K562 (cell line): ENCODE measurements around the gene SLC4A2. TPM values are rescaled to one million over a fixed set of nuclear protein-coding genes. Genes with fewer than 3 reads are reported as not detected.

Experiments used
- CBX2 ChIP-seq: fragments of 200-600 bp; sonication (generic); IDR thresholded peaks from one replicate; pipeline ENCODE4 v1.6.1; 2012; ENCODE audit warnings: mild to moderate bottlenecking, low read length, inconsistent platforms; ENCODE audit not compliant: insufficient read depth, poor library complexity, severe bottlenecking
- CSDE1 ChIP-seq, 2 experiments: fragments of 450-650 bp; IDR thresholded peaks; 2 replicates each; pipeline ENCODE4 v1.6.1; 2016; ENCODE audit warnings: mild to moderate bottlenecking in 1 of 2
- DIDO1 ChIP-seq: fragments of 450-650 bp; IDR thresholded peaks from 2 replicates; pipeline ENCODE4 v1.6.1; 2016; ENCODE audit warnings: low read depth, missing biosample characterization, missing genetic modification characterization
- ESRRB ChIP-seq: fragments of 250-450 bp; sonication (Bioruptor Pico); IDR thresholded peaks from 2 replicates; pipeline ENCODE4 v1.5.0; 2020; ENCODE audit warnings: mild to moderate bottlenecking, moderate library complexity, borderline replicate concordance
- GTF2E2 ChIP-seq: fragments of 200-800 bp; sonication (Bioruptor generic); IDR thresholded peaks from 2 replicates; pipeline ENCODE4 v1.6.1; 2016; ENCODE audit warnings: missing genetic modification characterization, missing compliant biosample characterization
- MAZ ChIP-seq, 2 experiments: fragments of 450-650 bp in 1 of 2; sonication (generic) in 1 of 2; formaldehyde crosslinking; IDR thresholded peaks in 1 of 2; conservative IDR thresholded peaks in 1 of 2; 2 replicates each; pipeline versions ENCODE4 v1.4.0 to v1.5.0; 2020; ENCODE audit warnings: mild to moderate bottlenecking in 1 of 2, missing genetic modification reagents in 1 of 2
- MBD2 ChIP-seq: sonication (generic); IDR thresholded peaks from 2 replicates; pipeline ENCODE4 v1.6.1; 2016; ENCODE audit warnings: low read depth, borderline replicate concordance
- MCM5 ChIP-seq: fragments of 450-650 bp; IDR thresholded peaks from 2 replicates; pipeline ENCODE4 v1.6.1; 2016; ENCODE audit warnings: low read depth
- PURB ChIP-seq: sonication (generic); formaldehyde crosslinking; IDR thresholded peaks from 2 replicates; pipeline ENCODE4 v1.9.0; 2021; ENCODE audit warnings: low read depth, mild to moderate bottlenecking, missing genetic modification reagents
- RBM22 ChIP-seq: fragments of 200-400 bp; formaldehyde crosslinking; IDR thresholded peaks from 2 replicates; pipeline ENCODE4 v1.6.1; 2018; ENCODE audit warnings: low read length, low read depth; ENCODE audit not compliant: poor library complexity, severe bottlenecking
- RCOR1 ChIP-seq, 2 experiments: IDR thresholded peaks; 2 replicates each; pipeline ENCODE4 v1.6.1; 2012; ENCODE audit warnings: low read depth in 2 of 2, low read length in 2 of 2, borderline replicate concordance in 1 of 2, improper control_type of control experiment in 1 of 2
- SAP30 ChIP-seq: fragments of 200-600 bp; sonication (generic); IDR thresholded peaks from 2 replicates; pipeline ENCODE4 v1.6.1; 2012; ENCODE audit warnings: borderline replicate concordance, low read depth, mild to moderate bottlenecking, moderate library complexity, low read length, control low read depth, inconsistent platforms; ENCODE audit not compliant: insufficient read depth, poor library complexity, severe bottlenecking
- SIN3B ChIP-seq: fragments of 450-650 bp; IDR thresholded peaks from 2 replicates; pipeline ENCODE4 v1.6.1; 2017; ENCODE audit warnings: low read depth, mild to moderate bottlenecking, moderate library complexity
- ZNF699 ChIP-seq: fragments of 250-450 bp; sonication (Bioruptor Pico); IDR thresholded peaks from 2 replicates; pipeline ENCODE4 v1.8.0; 2021; ENCODE audit warnings: mild to moderate bottlenecking, moderate library complexity; ENCODE audit not compliant: insufficient replicate concordance
- ZZZ3 ChIP-seq: fragments of 450-650 bp; IDR thresholded peaks from 2 replicates; pipeline ENCODE4 v1.6.1; 2016; ENCODE audit warnings: antibody characterized with exemption, mild to moderate bottlenecking, moderate library complexity
- polyA plus RNA-seq, 8 experiments: library from polyadenylated mRNA; depleted of rRNA in 4 of 8; stranded (reverse) in 5 of 8; unstranded in 3 of 8; fragments of >200 nt; fragmentation: Nextera tagmentation in 2 of 8; fragmentation: Illumina TruSeq in 1 of 8; extraction: Ambion mirVana in 2 of 8; extraction: Trizol in 1 of 8; gene quantifications; 2 replicates each; pipeline versions ENCODE4 v1.2.1 to v1.2.3, GENCODE V29; 2011 to 2014; ENCODE audit warnings: inconsistent platforms in 1 of 8, missing spikeins in 1 of 8
- total RNA-seq, 7 experiments: library from RNA; depleted of rRNA in 6 of 7; stranded (reverse); fragments of >200 nt in 6 of 7; fragmentation: Illumina TruSeq in 2 of 7; extraction: Trizol in 2 of 7; gene quantifications; 2 replicates each; pipeline versions ENCODE4 v1.2.1 to v1.2.3, GENCODE V29; 2011 to 2021; ENCODE audit warnings: low replicate concordance in 1 of 7
- TF ChIP-seq, protein P1 (sequence below), 2 experiments: fragments of 450-650 bp; IDR thresholded peaks; 2 replicates each; pipeline ENCODE4 v1.6.1; 2016; ENCODE audit warnings: mild to moderate bottlenecking in 2 of 2, borderline replicate concordance in 1 of 2, low read depth in 1 of 2, moderate library complexity in 1 of 2
- TF ChIP-seq, protein P2 (sequence below): fragments of 450-650 bp; IDR thresholded peaks from 2 replicates; pipeline ENCODE4 v1.6.1; 2016; ENCODE audit warnings: low read depth, mild to moderate bottlenecking, moderate library complexity

Gene SLC4A2
- total and polyA plus RNA-seq, 9 of the 15 experiments (the other 6 are each of a cell fraction or from before 2014, with no cell fraction given), result 11.4 to 375 (median 130) TPM

DNA sequence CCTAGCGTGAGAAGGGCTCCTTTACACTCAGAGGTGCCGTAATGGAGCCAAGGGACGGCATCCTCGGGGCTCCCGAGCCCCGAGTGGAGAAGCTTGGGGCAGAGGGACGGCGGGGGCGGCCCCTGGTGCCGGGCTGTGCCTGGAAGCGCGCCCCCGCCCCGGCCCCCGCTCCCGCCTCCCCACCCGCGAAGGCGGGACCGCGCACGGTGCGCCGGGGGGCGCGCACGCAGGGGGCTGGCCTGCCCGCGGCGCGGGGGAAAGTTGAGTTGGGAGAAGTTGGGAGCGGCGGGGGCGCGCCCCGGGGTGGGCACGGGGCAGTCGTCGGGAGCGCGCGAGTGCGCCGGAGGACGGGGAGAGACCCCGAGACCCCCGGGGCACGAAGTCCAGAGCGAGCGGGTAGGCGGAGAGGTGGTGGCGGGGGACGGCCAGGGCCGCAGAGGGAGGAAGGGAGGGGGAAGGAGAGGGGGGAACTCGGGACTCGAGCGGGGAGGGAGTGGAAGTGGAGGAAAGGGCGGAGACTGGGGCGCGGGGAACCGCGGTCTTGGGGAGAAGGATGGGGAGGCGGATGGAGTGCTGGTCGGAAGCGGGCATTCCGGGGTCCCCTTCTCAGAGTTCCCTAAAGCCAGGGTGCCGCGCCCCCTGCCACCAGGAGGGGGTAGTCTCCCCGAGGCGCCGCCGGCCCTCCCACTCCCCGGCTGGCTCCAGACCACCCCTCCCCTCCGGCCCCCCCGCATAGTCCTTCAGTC, at the start of gene SLC4A2 (continued):
- TF ChIP-seq CSDE1 (IDR thresholded peaks at IDR 0.05) (no peak), SAP30 (peak; percentile 17), SIN3B (no peak), DIDO1 (tag) (no peak), GTF2E2 (tag) (peak; percentile 52; the same call in 1 of the 2 replicates), ZZZ3 (no peak), RCOR1 (IDR thresholded peaks at IDR 0.05; ENCODE audit: borderline replicate concordance in 1 of 2, low read depth in 2 of 2, low read length in 2 of 2) (no peak; a peak in 1 of 4 replicates), MCM5 (no peak), ESRRB (CRISPR knock-in tag) (no peak), MBD2 (no peak; the same call in 1 of the 2 replicates), MAZ (CRISPR knock-in tag; conservative IDR thresholded peaks at IDR 0.05 in 1 of 2, IDR thresholded peaks at IDR 0.05 in 1 of 2) (peak; percentile 99), ZNF699 (CRISPR knock-in tag) (no peak), PURB (CRISPR knock-in tag) (no peak), RBM22 (no peak), CBX2 (no peak)
- TF ChIP-seq, protein P1, sequence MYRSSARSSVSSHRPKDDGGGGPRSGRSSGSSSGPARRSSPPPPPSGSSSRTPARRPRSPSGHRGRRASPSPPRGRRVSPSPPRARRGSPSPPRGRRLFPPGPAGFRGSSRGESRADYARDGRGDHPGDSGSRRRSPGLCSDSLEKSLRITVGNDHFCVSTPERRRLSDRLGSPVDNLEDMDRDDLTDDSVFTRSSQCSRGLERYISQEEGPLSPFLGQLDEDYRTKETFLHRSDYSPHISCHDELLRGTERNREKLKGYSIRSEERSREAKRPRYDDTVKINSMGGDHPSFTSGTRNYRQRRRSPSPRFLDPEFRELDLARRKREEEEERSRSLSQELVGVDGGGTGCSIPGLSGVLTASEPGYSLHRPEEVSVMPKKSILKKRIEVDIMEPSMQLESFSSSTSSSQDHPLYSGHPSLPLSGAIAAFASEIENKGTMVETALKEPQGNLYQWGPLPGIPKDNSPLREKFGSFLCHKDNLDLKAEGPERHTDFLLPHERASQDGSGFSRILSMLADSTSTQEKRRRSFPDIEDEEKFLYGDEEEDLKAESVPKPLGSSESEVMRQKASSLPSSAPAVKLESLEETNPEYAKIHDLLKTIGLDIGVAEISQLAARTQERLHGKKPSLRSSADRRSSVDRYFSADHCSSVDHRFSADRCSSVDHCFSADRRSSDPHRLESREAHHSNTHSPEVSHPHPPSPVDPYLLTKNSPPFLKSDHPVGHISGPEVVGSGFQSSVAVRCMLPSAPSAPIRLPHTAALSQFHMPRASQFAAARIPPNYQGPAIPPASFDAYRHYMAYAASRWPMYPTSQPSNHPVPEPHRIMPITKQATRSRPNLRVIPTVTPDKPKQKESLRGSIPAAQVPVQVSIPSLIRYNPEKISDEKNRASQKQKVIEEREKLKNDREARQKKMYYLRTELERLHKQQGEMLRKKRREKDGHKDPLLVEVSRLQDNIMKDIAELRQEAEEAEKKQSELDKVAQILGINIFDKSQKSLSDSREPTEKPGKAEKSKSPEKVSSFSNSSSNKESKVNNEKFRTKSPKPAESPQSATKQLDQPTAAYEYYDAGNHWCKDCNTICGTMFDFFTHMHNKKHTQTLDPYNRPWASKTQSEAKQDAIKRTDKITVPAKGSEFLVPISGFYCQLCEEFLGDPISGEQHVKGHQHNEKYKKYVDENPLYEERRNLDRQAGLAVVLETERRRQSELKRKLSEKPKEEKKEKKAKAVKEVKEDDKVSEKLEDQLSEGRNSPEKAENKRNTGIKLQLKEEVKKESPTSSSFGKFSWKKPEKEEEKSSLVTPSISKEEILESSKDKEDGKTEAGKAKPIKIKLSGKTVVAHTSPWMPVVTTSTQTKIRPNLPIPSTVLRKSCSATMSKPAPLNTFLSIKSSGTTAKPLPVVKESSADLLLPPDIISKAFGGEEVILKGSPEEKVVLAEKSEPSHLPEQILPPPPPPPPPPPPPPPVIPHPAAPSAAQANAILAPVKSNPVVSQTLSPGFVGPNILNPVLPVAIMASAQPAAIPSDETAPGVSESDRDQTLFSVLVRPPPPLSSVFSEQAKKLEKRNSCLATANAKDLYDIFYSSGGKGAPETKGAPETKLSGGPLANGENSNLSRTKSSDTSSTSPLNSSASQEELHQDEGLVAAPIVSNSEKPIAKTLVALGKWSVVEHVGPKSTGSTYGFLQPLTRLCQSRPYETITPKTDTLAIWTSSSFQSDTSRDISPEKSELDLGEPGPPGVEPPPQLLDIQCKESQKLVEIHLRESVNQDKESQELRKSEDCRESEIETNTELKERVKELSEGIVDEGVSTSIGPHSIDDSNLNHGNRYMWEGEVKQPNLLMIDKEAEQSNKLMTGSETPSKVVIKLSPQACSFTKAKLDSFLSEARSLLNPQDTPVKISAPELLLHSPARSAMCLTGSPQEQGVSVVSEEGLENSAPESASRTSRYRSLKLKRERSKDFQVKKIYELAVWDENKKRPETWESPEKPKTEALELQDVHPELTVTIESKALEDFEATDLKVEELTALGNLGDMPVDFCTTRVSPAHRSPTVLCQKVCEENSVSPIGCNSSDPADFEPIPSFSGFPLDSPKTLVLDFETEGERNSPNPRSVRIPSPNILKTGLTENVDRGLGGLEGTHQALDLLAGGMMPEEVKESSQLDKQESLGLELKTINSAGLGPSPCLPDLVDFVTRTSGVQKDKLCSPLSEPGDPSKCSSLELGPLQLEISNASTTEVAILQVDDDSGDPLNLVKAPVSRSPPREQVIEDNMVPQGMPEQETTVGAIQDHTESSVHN (IDR thresholded peaks at IDR 0.05; ENCODE audit: borderline replicate concordance in 1 of 2, low read depth in 1 of 2), result no peak
- TF ChIP-seq, protein P2, sequence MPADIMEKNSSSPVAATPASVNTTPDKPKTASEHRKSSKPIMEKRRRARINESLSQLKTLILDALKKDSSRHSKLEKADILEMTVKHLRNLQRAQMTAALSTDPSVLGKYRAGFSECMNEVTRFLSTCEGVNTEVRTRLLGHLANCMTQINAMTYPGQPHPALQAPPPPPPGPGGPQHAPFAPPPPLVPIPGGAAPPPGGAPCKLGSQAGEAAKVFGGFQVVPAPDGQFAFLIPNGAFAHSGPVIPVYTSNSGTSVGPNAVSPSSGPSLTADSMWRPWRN, result no peak; the same call in 1 of the 2 replicates
